Stomach (tissue), 4 donors: ENCODE data around the gene SLC25A26.

Experiments
- EP300 ChIP-seq: sonication (generic); formaldehyde crosslinking; IDR thresholded peaks from one replicate; pipeline ENCODE4 v1.6.1; 2017; ENCODE audit warnings: antibody characterized with exemption
- POLR2A ChIP-seq, 4 donors: fragments of 450-650 bp; IDR thresholded peaks; one replicate each; pipeline ENCODE4 v1.6.1; 2016; ENCODE audit warnings: antibody characterized with exemption in 4 of 4, control low read depth in 2 of 4, mild to moderate bottlenecking in 1 of 4, moderate library complexity in 1 of 4
- POLR2AphosphoS5 ChIP-seq, 3 donors: sonication (generic); formaldehyde crosslinking; IDR thresholded peaks; one replicate each; pipeline ENCODE4 v1.6.1; 2016; ENCODE audit warnings: antibody characterized with exemption in 3 of 3
- TF ChIP-seq, protein P1 (sequence below), 7 experiments: fragments of 450-650 bp in 4 of 7; fragments of 200-600 bp in 3 of 7; sonication (generic) in 3 of 7; IDR thresholded peaks; one replicate each; pipeline ENCODE4 v1.5.1; 2016 to 2019; ENCODE audit warnings: antibody characterized with exemption in 7 of 7, control low read depth in 2 of 7, mild to moderate bottlenecking in 1 of 7

DNA sequence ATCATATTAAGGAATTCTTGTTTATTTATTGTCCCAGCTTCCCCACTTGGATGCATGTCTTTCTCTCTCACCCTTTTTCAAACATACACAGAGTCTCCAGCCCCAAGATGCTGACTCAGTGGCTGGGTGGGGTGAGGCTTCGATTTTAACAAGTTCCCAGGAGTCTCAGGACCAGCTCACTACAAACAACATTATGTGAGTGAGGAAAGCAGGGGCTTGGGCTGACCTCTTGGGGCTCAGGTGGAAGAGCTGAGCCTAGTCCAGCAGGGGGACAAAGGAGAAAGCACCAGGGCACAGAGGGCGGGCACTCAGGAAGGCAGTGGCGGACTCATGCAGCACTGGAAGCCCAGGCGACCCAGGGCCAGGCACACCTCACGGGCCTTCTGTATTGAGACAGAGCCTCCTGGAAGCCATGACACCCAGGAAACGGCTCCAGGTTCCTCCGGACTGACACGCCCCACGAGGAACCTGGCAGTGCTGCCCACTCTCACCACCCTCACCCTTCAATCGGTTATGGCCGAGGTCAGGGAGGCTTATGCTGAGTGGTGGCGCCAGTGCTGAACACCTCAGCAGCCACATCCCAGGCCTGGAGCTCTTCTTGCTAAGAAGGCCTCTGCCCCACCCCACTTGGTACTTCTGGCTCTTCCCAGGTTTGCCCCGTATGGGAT lies 182.7 kb downstream of the SLC25A26 start:
- TF ChIP-seq, protein P1, sequence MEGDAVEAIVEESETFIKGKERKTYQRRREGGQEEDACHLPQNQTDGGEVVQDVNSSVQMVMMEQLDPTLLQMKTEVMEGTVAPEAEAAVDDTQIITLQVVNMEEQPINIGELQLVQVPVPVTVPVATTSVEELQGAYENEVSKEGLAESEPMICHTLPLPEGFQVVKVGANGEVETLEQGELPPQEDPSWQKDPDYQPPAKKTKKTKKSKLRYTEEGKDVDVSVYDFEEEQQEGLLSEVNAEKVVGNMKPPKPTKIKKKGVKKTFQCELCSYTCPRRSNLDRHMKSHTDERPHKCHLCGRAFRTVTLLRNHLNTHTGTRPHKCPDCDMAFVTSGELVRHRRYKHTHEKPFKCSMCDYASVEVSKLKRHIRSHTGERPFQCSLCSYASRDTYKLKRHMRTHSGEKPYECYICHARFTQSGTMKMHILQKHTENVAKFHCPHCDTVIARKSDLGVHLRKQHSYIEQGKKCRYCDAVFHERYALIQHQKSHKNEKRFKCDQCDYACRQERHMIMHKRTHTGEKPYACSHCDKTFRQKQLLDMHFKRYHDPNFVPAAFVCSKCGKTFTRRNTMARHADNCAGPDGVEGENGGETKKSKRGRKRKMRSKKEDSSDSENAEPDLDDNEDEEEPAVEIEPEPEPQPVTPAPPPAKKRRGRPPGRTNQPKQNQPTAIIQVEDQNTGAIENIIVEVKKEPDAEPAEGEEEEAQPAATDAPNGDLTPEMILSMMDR (IDR thresholded peaks at IDR 0.05): no peak
- TF ChIP-seq POLR2AphosphoS5 (IDR thresholded peaks at IDR 0.05): no peak
- no peak for TF ChIP-seq POLR2A (IDR thresholded peaks at IDR 0.05)
- no peak for TF ChIP-seq EP300
